H1 (cell line): ENCODE measurements around the gene TANC1. TPM values are rescaled to one million over a fixed set of nuclear protein-coding genes. Genes with fewer than 3 reads are reported as not detected.

Experiments
- CTCF ChIA-PET: fragments of 300-600 bp; sonication (Branson Sonifier 250); formaldehyde crosslinking; loops from one replicate; lab custom pipeline; 2021; ENCODE audit not compliant: partially characterized antibody; lab: Charles Lee
- POLR2A ChIA-PET: fragments of 300-600 bp; sonication (Branson Sonifier 250); formaldehyde crosslinking; loops from one replicate; lab custom pipeline; 2021; ENCODE audit warnings: inconsistent platforms; ENCODE audit not compliant: partially characterized antibody; lab: Charles Lee
- DNase-seq, 2 experiments: peaks; one replicate each; pipeline versions ENCODE4 v3.0.0 to v3.0.0-alpha.2; 2010 to 2022; ENCODE audit warnings: low spot score in 2 of 2, low read depth in 1 of 2, mixed read lengths in 1 of 2
- FAIRE-seq: peaks from 2 replicates; lab custom pipeline; 2011; peaks lifted over from hg19 to GRCh38; lab: Jason Lieb, UNC
- H2AFZ ChIP-seq: 2 replicates; pipeline ENCODE4 v1.8.1; 2012; ENCODE audit warnings: low read length, inconsistent platforms
- H2AK5ac ChIP-seq: 2 replicates; pipeline ENCODE4 v1.6.1; 2013; ENCODE audit warnings: low read depth, low read length
- H2BK120ac ChIP-seq: replicated peaks from 2 replicates; pipeline ENCODE3; 2013; ENCODE audit warnings: low read depth, low read length, inconsistent platforms
- H2BK12ac ChIP-seq: 2 replicates; pipeline ENCODE4 v1.6.1; 2013; ENCODE audit warnings: low read depth, low read length
- H2BK15ac ChIP-seq: 2 replicates; pipeline ENCODE4 v1.6.1; 2013; ENCODE audit warnings: low read length
- H2BK20ac ChIP-seq: 2 replicates; pipeline ENCODE4 v1.6.1; 2013; ENCODE audit warnings: low read length
- H2BK5ac ChIP-seq: 2 replicates; pipeline ENCODE4 v1.6.1; 2013; ENCODE audit warnings: low read depth, low read length
- H3K14ac ChIP-seq: 2 replicates; pipeline ENCODE4 v1.6.1; 2013; ENCODE audit warnings: inconsistent platforms; ENCODE audit not compliant: insufficient read length
- H3K18ac ChIP-seq: 2 replicates; pipeline ENCODE4 v1.6.1; 2013; ENCODE audit warnings: low read length; ENCODE audit errors: extremely low read depth
- H3K23ac ChIP-seq: 2 replicates; pipeline ENCODE4 v1.6.1; 2013; ENCODE audit warnings: inconsistent platforms; ENCODE audit not compliant: insufficient read length
- H3K23me2 ChIP-seq: 2 replicates; pipeline ENCODE4 v1.6.1; 2013; ENCODE audit warnings: low read depth, low read length
- H3K27ac ChIP-seq: 2 replicates; pipeline ENCODE4 v1.6.1; 2011; ENCODE audit warnings: low read depth, low read length, inconsistent platforms
- H3K27me3 ChIP-seq, 4 experiments: replicated peaks in 1 of 4; 1 replicate in 1 of 4; 2 replicates in 3 of 4; pipeline versions ENCODE4 v1.6.1 to v1.8.1; 2011 to 2013; ENCODE audit warnings: low read length in 3 of 4, mild to moderate bottlenecking in 3 of 4, inconsistent platforms in 2 of 4, mixed read lengths in 2 of 4, moderate library complexity in 1 of 4; ENCODE audit not compliant: control insufficient read depth in 3 of 4, insufficient read depth in 3 of 4; ENCODE audit errors: extremely low read depth in 1 of 4
- H3K36me3 ChIP-seq, 4 experiments: 2 replicates each; pipeline versions ENCODE4 v1.6.1 to v1.8.1; 2011 to 2013; ENCODE audit warnings: mild to moderate bottlenecking in 4 of 4, low read length in 3 of 4, moderate library complexity in 2 of 4, control low read depth in 1 of 4, inconsistent platforms in 1 of 4; ENCODE audit not compliant: insufficient read depth in 4 of 4, control insufficient read depth in 2 of 4
- H3K4ac ChIP-seq: replicated peaks from 2 replicates; pipeline ENCODE3; 2013; ENCODE audit warnings: low read length, low read depth, mixed read lengths, inconsistent platforms; ENCODE audit not compliant: insufficient read length
- H3K4me1 ChIP-seq, 4 experiments: replicated peaks in 1 of 4; 1 replicate in 1 of 4; 2 replicates in 3 of 4; pipeline versions ENCODE4 v1.6.1 to v1.8.1; 2011 to 2013; ENCODE audit warnings: low read length in 3 of 4, inconsistent platforms in 2 of 4, mixed read lengths in 1 of 4; ENCODE audit not compliant: insufficient read depth in 4 of 4, control insufficient read depth in 3 of 4
- H3K4me2 ChIP-seq, 2 experiments: 2 replicates each; pipeline versions ENCODE4 v1.6.1 to v1.8.1; 2011 to 2013; ENCODE audit warnings: low read depth in 2 of 2, low read length in 2 of 2, control low read depth in 1 of 2, inconsistent platforms in 1 of 2, mild to moderate bottlenecking in 1 of 2; ENCODE audit not compliant: insufficient read depth in 1 of 2
- H3K4me3 ChIP-seq, 4 experiments: fragments of 200-600, 300-600 bp in 1 of 4; sonication (generic), shearing (Covaris generic), sonication (Bioruptor Twin) in 1 of 4; 2 replicates each; pipeline versions ENCODE4 v1.5.1 to v1.8.1; 2011 to 2016; ENCODE audit warnings: low read length in 4 of 4, low read depth in 3 of 4, control low read depth in 2 of 4, inconsistent platforms in 2 of 4, mild to moderate bottlenecking in 2 of 4, mixed read lengths in 1 of 4, moderate library complexity in 1 of 4; ENCODE audit not compliant: insufficient read depth in 2 of 4; ENCODE audit errors: extremely low read depth in 1 of 4
- H3K56ac ChIP-seq: replicated peaks from 2 replicates; pipeline ENCODE3; 2013; ENCODE audit warnings: low read depth, mild to moderate bottlenecking, mixed read lengths, low read length, inconsistent platforms; ENCODE audit not compliant: insufficient read length
- H3K79me1 ChIP-seq: 2 replicates; pipeline ENCODE4 v1.6.1; 2013; ENCODE audit warnings: low read depth, low read length, control low read depth
- H3K79me2 ChIP-seq, 2 experiments: 2 replicates each; pipeline versions ENCODE4 v1.6.1 to v1.8.1; 2012 to 2013; ENCODE audit warnings: low read length in 2 of 2, mild to moderate bottlenecking in 2 of 2, inconsistent platforms in 1 of 2; ENCODE audit not compliant: insufficient read depth in 2 of 2, control insufficient read depth in 1 of 2
- H3K9ac ChIP-seq, 4 experiments: replicated peaks in 1 of 4; 1 replicate in 1 of 4; 2 replicates in 3 of 4; pipeline versions ENCODE4 v1.6.1 to v1.8.1; 2011 to 2013; ENCODE audit warnings: low read depth in 3 of 4, low read length in 3 of 4, control low read depth in 2 of 4, mild to moderate bottlenecking in 2 of 4, moderate library complexity in 2 of 4, inconsistent platforms in 1 of 4; ENCODE audit errors: extremely low read depth in 1 of 4
- H3K9me3 ChIP-seq, 2 experiments: 2 replicates each; pipeline versions ENCODE4 v1.6.1 to v1.8.1; 2012 to 2013; ENCODE audit warnings: mild to moderate bottlenecking in 2 of 2, moderate library complexity in 2 of 2, control low read depth in 1 of 2, inconsistent platforms in 1 of 2, low read depth in 1 of 2, low read length in 1 of 2, mixed read lengths in 1 of 2; ENCODE audit not compliant: insufficient read depth in 2 of 2
- H4K20me1 ChIP-seq, 2 experiments: replicated peaks in 1 of 2; 2 replicates each; pipeline versions ENCODE3 to v1.8.1; 2011 to 2013; ENCODE audit warnings: inconsistent platforms in 2 of 2, low read length in 2 of 2, mild to moderate bottlenecking in 1 of 2; ENCODE audit not compliant: insufficient read depth in 2 of 2, control insufficient read depth in 1 of 2
- H4K5ac ChIP-seq: 2 replicates; pipeline ENCODE4 v1.6.1; 2013; ENCODE audit warnings: low read length, low read depth, mixed read lengths, inconsistent platforms; ENCODE audit not compliant: insufficient read length
- H4K8ac ChIP-seq: 2 replicates; pipeline ENCODE4 v1.8.0; 2013; ENCODE audit warnings: mild to moderate bottlenecking, moderate library complexity, low read length, inconsistent platforms; ENCODE audit not compliant: insufficient read depth; ENCODE audit errors: extremely low read depth
- H4K91ac ChIP-seq: replicated peaks from 2 replicates; pipeline ENCODE3; 2013; ENCODE audit warnings: low read length, mixed read lengths, inconsistent platforms; ENCODE audit not compliant: insufficient read length
- CEBPB ChIP-seq: IDR thresholded peaks from 2 replicates; pipeline ENCODE4 v1.6.1; 2012; ENCODE audit warnings: low read depth, low read length
- CHD2 ChIP-seq: IDR thresholded peaks from 2 replicates; pipeline ENCODE4 v1.6.1; 2012; ENCODE audit warnings: low read length, improper control_type of control experiment
- CTBP2 ChIP-seq: IDR thresholded peaks from 2 replicates; pipeline ENCODE4 v1.7.0; 2011; ENCODE audit warnings: borderline replicate concordance, mild to moderate bottlenecking, moderate library complexity, mixed read lengths, low read length; ENCODE audit not compliant: insufficient read depth, insufficient read length
- CTCF ChIP-seq, 3 experiments: IDR thresholded peaks; 1 replicate in 2 of 3; 2 replicates in 1 of 3; pipeline versions ENCODE4 v1.5.1 to v1.6.1; 2011; ENCODE audit warnings: low read length in 3 of 3, mild to moderate bottlenecking in 3 of 3, inconsistent platforms in 2 of 3, low read depth in 1 of 3, moderate library complexity in 1 of 3; ENCODE audit not compliant: insufficient read depth in 1 of 3; ENCODE audit errors: control extremely low read depth in 1 of 3
- HDAC2 ChIP-seq, 2 experiments: fragments of 300-600 bp in 1 of 2; sonication (generic) in 1 of 2; IDR thresholded peaks; 2 replicates each; pipeline ENCODE4 v1.6.1; 2011 to 2012; ENCODE audit warnings: low read depth in 2 of 2, low read length in 2 of 2, mild to moderate bottlenecking in 2 of 2, moderate library complexity in 2 of 2, borderline replicate concordance in 1 of 2, inconsistent platforms in 1 of 2
- NRF1 ChIP-seq: IDR thresholded peaks from 2 replicates; pipeline ENCODE4 v1.6.1; 2011; ENCODE audit warnings: mild to moderate bottlenecking, low read depth, low read length, improper control_type of control experiment
- SIRT6 ChIP-seq: IDR thresholded peaks from one replicate; pipeline ENCODE4 v1.7.1; 2012; ENCODE audit warnings: low read length, inconsistent platforms
- TAF7 ChIP-seq: optimal IDR thresholded peaks from 2 replicates; pipeline ENCODE3; 2011; ENCODE audit warnings: low read depth, mild to moderate bottlenecking, inconsistent platforms, low read length, moderate library complexity, borderline replicate concordance
- YY1 ChIP-seq: IDR thresholded peaks from 2 replicates; pipeline ENCODE4 v1.6.1; 2011; ENCODE audit warnings: low read depth, mild to moderate bottlenecking, low read length
- WGBS, 2 experiments: shearing (Covaris generic) in 1 of 2; methylation state at CpG; one replicate each; pipeline versions ENCODE4 v1.1.6 to v1.1.7; 2013 to 2015; ENCODE audit warnings: low lambda C conversion rate in 2 of 2, mixed read lengths in 2 of 2, inconsistent platforms in 1 of 2, low coverage in 1 of 2, missing lambda C conversion rate in 1 of 2; ENCODE audit not compliant: insufficient replicate concordance in 2 of 2, insufficient coverage in 1 of 2, insufficient read length in 1 of 2; ENCODE audit errors: extremely low coverage in 1 of 2, missing lambda C conversion rate in 1 of 2; 5-methylcytosine and 5-hydroxymethylcytosine counted together
- polyA plus RNA-seq, 7 experiments: library from polyadenylated mRNA; depleted of rRNA in 3 of 7; stranded (reverse) in 5 of 7; unstranded in 2 of 7; fragments of >200 nt in 5 of 7; fragments of 200-250 nt in 2 of 7; gene quantifications; 1 replicate in 5 of 7; 2 replicates in 1 of 7; 4 replicates in 1 of 7; pipeline versions ENCODE4 v1.2.1 to v1.2.3, GENCODE V29; 2011 to 2013; ENCODE audit warnings: missing spikeins in 2 of 7, mixed read lengths in 2 of 7
- total RNA-seq: library from RNA; stranded (reverse); fragmentation: NEBNext Ultra II Directional; extraction: Animal tissue kit (Norgen Biotek cat#: 25700); gene quantifications from 2 replicates; pipeline ENCODE4 v1.2.1, GENCODE V29; 2021

The TANC1 gene
- total and polyA plus RNA-seq, 2 of the 8 experiments (the other 6 are each of a cell fraction or from before 2014, with no cell fraction given), result 4.1 to 7.6 TPM

- no peak overlapping the region for H3K4ac ChIP-seq
- FAIRE-seq, result no peak
- H3K9me3 ChIP-seq, result no peaks in the 10 kb centered on the region
- H3K23me2 ChIP-seq, result no peaks in the 10 kb centered on the region
- H3K9ac ChIP-seq, result no peak overlapping the region
- H3K27ac ChIP-seq, result no peak overlapping the region
- no peak for DNase-seq
- no peak overlapping the region for H2BK12ac ChIP-seq
- no peak overlapping the region for H2BK15ac ChIP-seq
- CTCF ChIA-PET, result interaction anchor here (1.2 to 2.4 kb wide), 4 partner anchors 15 to 98 kb away, joined by 3 to 7 read pairs (median 6); no protein-coding TSS in a partner anchor
- POLR2A ChIA-PET, result no interaction called here
- H2BK20ac ChIP-seq, result no peak overlapping the region
- H3K4me1 ChIP-seq, result no peaks in the 10 kb centered on the region
- no peak overlapping the region for H4K5ac ChIP-seq
- H3K14ac ChIP-seq, result no peak overlapping the region
- H3K18ac ChIP-seq, result no peak overlapping the region
- no peak for TF ChIP-seq SIRT6
- TF ChIP-seq HDAC2 (IDR thresholded peaks at IDR 0.05; ENCODE audit: borderline replicate concordance in 1 of 2, low read depth in 2 of 2, low read length in 2 of 2), result no peak
- TF ChIP-seq TAF7, result no peak
- TF ChIP-seq YY1, result no peak
- no peak for TF ChIP-seq CEBPB
- no peak for TF ChIP-seq NRF1
- no peak for TF ChIP-seq CHD2
- no peak for TF ChIP-seq CTBP2
- no peak for TF ChIP-seq CTCF (IDR thresholded peaks at IDR 0.05; ENCODE audit: control extremely low read depth in 1 of 3, insufficient read depth in 1 of 3, low read depth in 1 of 3, low read length in 3 of 3)
- TF ChIP-seq, all 59 proteins: peak for 0
- Histone ChIP-seq H3K79me1 (no peaks in the 10 kb centered on the region), H3K36me3 (no peaks in the 10 kb centered on the region), H4K8ac (no peak overlapping the region), H3K27me3 (no peaks in the 10 kb centered on the region), H4K91ac (no peak overlapping the region), H3K79me2 (no peaks in the 10 kb centered on the region), H3K23ac (no peak overlapping the region), H2AK5ac (no peak overlapping the region), H2BK5ac (no peak overlapping the region), H2BK120ac (no peak overlapping the region), H4K20me1 (no peaks in the 10 kb centered on the region), H3K56ac (no peak overlapping the region), H2AFZ (no peak overlapping the region), H3K4me3 (no peak overlapping the region), H3K4me2 (no peak overlapping the region)
- WGBS, 2 experiments, result 84% methylated on average over 4 of the region's 4 CpGs; no CpG with 5 or more reads in 1 of the 2 experiments
These were observed 165.4 kb downstream of the TANC1 start for GRCh38 chr2:159133797-159134196.
